ENCODE results near the gene SERPINA6. TPM values are rescaled to one million over a fixed set of nuclear protein-coding genes. Genes with fewer than 3 reads are reported as not detected.

SERPINA6 gene
- total RNA-seq, 1 donor from 2014 or later: not detected

DNA sequence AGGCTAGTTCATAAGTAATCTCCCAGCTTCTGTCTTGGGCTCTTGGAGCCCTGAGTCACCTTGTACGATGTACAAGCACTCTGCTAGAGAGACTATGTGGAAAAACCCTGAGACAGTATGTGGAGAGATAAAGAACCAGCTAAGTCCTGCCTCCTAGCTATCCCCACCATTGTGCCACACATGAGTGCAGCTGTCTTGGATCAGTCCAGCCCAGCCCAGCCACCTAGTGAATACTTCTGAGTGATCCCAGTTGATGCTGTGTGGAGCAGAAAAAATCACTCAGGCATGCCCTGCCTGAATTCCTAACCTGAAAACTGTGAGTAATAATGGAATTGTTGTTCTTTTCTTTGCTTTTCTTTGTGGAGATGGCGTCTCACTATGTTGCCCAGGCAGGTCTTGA, 5.1 kb upstream of the SERPINA6 start:
- Mint-ChIP-seq H3K4me1 (no peaks in the 10 kb centered on the region), H3K4me3 (no peak overlapping the region), H3K27ac (no peak overlapping the region), H3K9me3 (no peaks in the 10 kb centered on the region), H3K36me3 (ENCODE audit: low read depth) (no peaks in the 10 kb centered on the region), H3K27me3 (peaks cover 18% of the 10 kb centered on the region)
- peak; percentile 45 for DNase-seq
- intact Hi-C loops (cut with micrococcal nuclease): no loop called here

DNA sequence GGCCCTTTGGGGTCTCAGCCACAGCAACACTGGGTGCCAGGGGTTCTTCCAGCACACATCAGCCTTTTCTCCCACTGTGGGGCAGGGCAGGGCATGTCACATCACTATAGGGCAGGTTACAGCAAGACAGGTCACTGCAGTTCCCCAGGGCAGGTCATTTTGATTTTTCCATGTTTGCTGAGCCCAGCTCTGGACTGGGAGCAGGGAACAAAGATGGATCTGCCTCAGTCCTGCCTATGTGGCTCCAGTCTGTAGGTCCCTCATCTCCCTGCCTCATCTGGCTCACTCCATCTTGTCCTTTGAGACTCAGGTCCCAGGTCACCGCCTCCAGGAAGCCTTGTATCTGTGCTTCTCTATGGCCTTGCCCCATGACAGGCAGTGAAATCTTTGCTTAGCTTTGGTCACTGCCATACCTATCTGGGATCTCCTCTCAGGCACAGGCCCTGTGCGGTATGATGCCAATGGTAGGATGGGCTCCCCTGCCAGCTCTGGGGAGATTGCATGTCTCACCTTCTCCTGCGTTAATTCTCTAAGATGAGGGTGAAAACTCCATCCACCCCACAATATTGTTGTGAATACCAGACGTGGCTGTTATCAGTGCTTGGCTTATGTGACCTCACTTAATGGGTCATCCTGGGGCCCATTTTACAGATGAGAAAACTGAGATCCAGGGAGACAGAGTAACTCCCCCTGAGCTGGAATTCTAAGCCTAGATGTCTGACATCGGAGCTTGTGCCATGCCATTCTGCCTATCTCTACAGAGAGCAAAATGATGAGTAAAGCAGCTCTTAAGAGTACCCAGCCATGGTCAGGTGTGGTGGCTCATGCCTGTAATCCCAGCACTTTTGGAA, 1.5 kb downstream of the SERPINA6 start:
- Mint-ChIP-seq H3K4me1 (no peaks in the 10 kb centered on the region), H3K4me3 (no peak overlapping the region), H3K27me3 (peaks cover 5% of the 10 kb centered on the region), H3K27ac (no peak overlapping the region), H3K36me3 (ENCODE audit: low read depth) (no peaks in the 10 kb centered on the region), H3K9me3 (no peaks in the 10 kb centered on the region)
- DNase-seq: peak; percentile 49
- intact Hi-C loops (cut with micrococcal nuclease): no loop called here

DNA sequence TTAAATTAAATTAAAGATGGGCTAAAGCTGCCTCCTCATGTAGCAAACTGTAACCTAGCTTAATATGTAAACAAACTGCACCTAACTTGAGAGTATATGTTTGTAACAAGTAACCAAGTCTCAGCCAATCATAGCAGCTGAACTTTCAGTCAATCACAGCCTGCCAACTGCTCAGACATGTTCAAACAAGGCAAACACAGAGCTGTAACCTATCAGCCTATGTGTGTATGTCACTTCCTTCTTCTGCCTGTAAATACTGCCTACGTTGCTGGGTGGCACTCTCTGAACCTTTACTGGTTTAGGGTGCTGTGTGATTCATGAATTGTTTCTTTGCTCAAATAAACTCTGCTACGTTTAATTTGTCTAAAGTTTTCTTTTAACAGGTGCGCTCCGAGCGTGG, 2.9 kb downstream of the SERPINA6 start:
- peak; percentile 47 for DNase-seq
- Mint-ChIP-seq H3K4me1 (no peaks in the 10 kb centered on the region), H3K4me3 (no peak overlapping the region), H3K27ac (no peak overlapping the region), H3K27me3 (peaks cover 8% of the 10 kb centered on the region), H3K9me3 (no peaks in the 10 kb centered on the region), H3K36me3 (ENCODE audit: low read depth) (no peaks in the 10 kb centered on the region)
- intact Hi-C loops (cut with micrococcal nuclease): no loop called here

DNA sequence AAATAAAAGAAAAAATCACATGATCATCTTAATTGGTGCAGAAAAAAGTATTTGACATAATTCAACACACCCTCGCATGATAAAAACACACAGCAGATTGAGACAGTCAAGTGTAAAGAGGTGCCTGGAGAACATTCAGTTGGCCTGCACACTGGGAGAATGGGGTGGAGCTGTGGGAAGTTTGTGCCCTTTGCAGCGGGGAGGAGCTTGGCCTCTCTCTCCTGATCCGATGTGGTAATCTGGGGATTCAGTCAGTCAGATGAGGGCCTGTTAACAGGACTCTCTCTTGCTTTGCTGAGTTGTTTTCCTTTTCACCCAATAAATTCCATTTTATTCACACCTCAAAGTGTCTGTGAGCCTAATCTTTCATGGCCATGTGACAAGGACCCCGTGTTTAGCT, 5.9 kb downstream of the SERPINA6 start:
- H3K4me1 Mint-ChIP-seq: no peaks in the 10 kb centered on the region
- peaks cover 8% of the 10 kb centered on the region for H3K27me3 Mint-ChIP-seq
- H3K27ac Mint-ChIP-seq: no peak overlapping the region
- no peaks in the 10 kb centered on the region for H3K9me3 Mint-ChIP-seq
- no peaks in the 10 kb centered on the region for H3K36me3 Mint-ChIP-seq (ENCODE audit: low read depth)
- no peak for DNase-seq
- intact Hi-C loops (cut with micrococcal nuclease): no loop called here
- H3K4me3 Mint-ChIP-seq: no peak overlapping the region

DNA sequence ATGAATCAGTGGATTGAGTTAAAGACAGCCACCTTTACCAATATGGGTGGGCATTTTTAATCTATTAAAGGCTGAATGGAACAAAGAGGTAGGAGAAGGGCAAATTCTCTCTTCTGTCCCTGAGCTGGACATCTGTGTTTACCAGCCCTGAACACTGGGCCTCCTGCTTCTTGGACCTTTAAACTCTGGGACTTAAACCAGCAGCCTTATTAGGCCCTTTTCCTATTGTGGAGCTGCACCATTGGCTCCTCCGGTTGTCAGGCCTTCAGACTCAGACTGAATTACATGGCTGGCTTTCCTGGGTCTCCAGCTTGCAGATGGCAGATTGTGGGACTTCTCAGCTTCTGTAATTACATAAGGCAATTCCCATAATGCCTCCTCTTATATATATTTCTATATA, 6.4 kb downstream of the SERPINA6 start:
- intact Hi-C loops (cut with micrococcal nuclease): no loop called here
- Mint-ChIP-seq H3K36me3 (ENCODE audit: low read depth) (no peaks in the 10 kb centered on the region), H3K4me3 (no peak overlapping the region), H3K27ac (no peak overlapping the region), H3K9me3 (no peaks in the 10 kb centered on the region), H3K4me1 (no peaks in the 10 kb centered on the region), H3K27me3 (peaks cover 8% of the 10 kb centered on the region)
- no peak for DNase-seq

DNA sequence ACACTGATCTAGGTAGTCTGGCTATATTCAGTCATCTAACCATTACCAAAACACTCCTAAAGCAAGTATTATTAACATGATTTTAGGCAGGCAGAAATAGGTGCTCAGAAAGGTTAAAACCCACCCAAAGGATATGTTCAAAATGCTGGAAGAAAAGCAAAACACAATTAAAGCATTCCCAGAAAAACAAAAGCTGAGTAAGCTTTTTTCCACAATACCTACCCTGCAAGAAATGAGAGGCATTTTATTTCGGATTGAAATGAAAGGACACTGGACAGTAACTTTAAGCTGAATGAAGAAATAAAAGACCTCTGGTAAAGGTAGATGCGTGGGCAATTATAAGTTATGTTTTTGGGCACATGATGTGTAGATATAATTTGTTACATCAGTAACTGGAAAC, 8.2 kb downstream of the SERPINA6 start:
- no peak for DNase-seq
- H3K4me1 Mint-ChIP-seq: no peaks in the 10 kb centered on the region
- no peak overlapping the region for H3K27ac Mint-ChIP-seq
- no peaks in the 10 kb centered on the region for H3K36me3 Mint-ChIP-seq (ENCODE audit: low read depth)
- peaks cover 8% of the 10 kb centered on the region for H3K27me3 Mint-ChIP-seq
- intact Hi-C loops (cut with micrococcal nuclease): no loop called here
- H3K9me3 Mint-ChIP-seq: no peaks in the 10 kb centered on the region
- no peak overlapping the region for H3K4me3 Mint-ChIP-seq

DNA sequence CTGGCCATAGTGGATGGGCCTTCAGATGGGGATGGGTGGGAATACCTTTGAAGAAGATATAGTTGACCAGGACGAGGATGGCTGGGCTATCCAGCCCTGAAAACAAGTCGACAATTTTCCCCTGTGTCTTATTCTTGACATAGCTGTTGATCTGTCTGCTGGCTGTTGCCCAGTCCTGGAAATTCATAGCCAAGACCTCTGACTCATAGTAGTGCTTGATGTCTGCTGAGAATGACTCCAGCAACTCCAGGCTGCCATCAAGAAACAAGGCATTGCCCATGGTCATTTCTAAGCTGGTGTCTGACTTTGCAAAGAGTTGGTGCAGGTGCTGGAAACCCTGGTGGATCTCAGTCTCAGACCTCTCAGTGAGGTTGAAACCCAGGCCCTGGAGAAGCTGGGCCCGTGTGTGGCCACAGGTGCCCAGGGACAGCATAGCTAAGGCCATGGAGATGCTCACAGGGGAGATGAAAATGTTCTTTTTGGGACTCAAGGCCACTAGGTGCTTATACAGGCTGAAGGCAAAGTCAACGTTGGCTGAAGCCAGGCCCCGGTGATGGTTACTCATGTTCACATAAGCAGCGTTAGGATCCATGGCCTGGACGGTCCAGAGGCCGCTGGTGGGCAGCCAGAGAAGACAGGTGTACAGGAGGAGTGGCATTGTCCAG, 9.0 kb downstream of the SERPINA6 start:
- DNase-seq: peak; percentile 17
- H3K27ac Mint-ChIP-seq: no peak overlapping the region
- H3K36me3 Mint-ChIP-seq (ENCODE audit: low read depth): no peaks in the 10 kb centered on the region
- peaks cover 8% of the 10 kb centered on the region for H3K27me3 Mint-ChIP-seq
- intact Hi-C loops (cut with micrococcal nuclease): no loop called here
- H3K4me1 Mint-ChIP-seq: no peaks in the 10 kb centered on the region
- H3K9me3 Mint-ChIP-seq: peaks cover 1% of the 10 kb centered on the region
- H3K4me3 Mint-ChIP-seq: no peak overlapping the region

DNA sequence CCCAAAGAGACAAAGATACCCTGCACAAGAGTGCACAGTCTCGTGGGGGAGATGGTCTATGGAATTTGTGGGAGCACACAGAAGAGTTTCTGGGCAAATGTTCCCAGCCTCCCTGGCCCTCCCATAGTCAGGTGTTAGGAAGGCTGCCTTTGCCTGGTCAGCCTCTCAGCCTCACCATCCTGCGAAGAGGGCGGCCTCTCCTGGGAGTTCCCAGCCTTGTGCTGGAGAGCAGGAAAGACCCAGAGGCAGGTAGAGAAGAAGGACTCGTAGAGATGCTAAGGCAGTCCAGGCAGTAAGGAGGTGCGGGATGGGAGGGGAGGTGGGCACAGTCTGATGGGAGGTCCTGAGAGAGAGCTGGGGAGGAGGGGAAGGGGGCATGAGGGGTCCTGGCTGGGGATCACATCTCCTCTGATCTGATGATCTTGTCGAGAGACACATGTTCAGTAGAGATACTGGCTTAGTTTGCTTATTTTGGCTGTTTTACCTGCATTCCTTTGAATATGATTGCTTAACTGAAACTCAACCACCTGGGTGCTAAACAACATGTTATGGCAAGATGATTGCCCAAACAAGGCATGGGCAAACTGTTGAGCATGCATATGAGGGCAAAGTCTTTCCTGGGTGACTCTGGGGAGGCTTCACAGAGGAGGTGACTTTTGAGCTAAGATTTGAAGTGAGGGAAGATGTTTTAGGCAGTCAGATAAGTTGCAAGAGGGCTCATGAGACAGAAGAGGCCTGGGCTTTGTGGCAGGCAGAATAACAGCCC, 10.5 kb downstream of the SERPINA6 start:
- DNase-seq: peak; percentile 41
- H3K36me3 Mint-ChIP-seq (ENCODE audit: low read depth): no peaks in the 10 kb centered on the region
- H3K27ac Mint-ChIP-seq: no peak overlapping the region
- intact Hi-C loops (cut with micrococcal nuclease): no loop called here
- no peaks in the 10 kb centered on the region for H3K4me1 Mint-ChIP-seq
- H3K9me3 Mint-ChIP-seq: peaks cover 9% of the 10 kb centered on the region
- peaks cover 3% of the 10 kb centered on the region for H3K27me3 Mint-ChIP-seq
- no peak overlapping the region for H3K4me3 Mint-ChIP-seq

DNA sequence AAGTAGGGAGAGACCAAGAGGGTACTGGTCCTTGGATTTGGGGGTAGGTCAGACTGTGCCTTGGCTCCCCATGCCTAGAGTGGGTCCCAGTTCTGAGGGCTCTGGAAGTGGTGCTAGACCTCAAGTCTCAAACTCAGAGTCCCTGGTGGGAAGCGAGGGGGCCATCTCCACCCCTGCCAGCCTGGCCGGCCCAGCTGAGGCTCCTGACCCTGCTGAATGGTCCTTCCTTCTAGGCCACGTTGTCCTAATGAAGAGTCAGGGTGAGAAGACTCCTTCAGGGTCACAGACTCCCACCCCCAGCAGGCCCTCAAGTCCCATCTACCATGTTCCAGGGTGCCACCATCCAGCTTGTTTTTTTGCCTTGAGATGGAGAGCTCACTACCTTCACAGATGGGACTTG, 12.9 kb downstream of the SERPINA6 start:
- Mint-ChIP-seq H3K4me1 (no peaks in the 10 kb centered on the region), H3K27me3 (no peaks in the 10 kb centered on the region), H3K9me3 (peaks cover 13% of the 10 kb centered on the region), H3K4me3 (no peak overlapping the region), H3K36me3 (ENCODE audit: low read depth) (no peaks in the 10 kb centered on the region), H3K27ac (no peak overlapping the region)
- intact Hi-C loops (cut with micrococcal nuclease): no loop called here
- DNase-seq: no peak

DNA sequence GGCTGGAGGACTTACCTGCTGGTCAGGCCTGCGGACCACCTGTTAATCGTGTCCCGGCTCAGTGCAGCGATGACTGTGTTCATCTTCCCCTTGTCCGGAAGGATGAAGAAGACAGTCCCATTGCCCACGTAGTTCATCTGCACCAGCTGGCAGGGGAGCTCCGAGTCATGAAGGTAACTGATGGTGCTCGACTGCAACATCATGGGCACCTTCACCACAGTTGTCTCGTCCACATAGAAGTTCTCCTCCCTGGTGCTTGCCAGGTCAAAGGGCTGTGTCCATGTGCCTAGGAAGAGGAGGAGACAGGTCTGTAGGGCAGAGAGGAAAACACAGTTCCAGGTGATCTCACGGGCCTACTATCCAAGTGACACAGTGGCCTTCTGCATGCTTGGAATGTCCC, 13.4 kb downstream of the SERPINA6 start:
- no peaks in the 10 kb centered on the region for H3K27me3 Mint-ChIP-seq
- peaks cover 13% of the 10 kb centered on the region for H3K9me3 Mint-ChIP-seq
- no peak overlapping the region for H3K4me3 Mint-ChIP-seq
- H3K4me1 Mint-ChIP-seq: no peaks in the 10 kb centered on the region
- H3K36me3 Mint-ChIP-seq (ENCODE audit: low read depth): no peaks in the 10 kb centered on the region
- DNase-seq: no peak
- intact Hi-C loops (cut with micrococcal nuclease): loop anchor here (10.0 kb wide), 1 partner anchor 275 kb away; no protein-coding TSS in a partner anchor
- H3K27ac Mint-ChIP-seq: no peak overlapping the region

DNA sequence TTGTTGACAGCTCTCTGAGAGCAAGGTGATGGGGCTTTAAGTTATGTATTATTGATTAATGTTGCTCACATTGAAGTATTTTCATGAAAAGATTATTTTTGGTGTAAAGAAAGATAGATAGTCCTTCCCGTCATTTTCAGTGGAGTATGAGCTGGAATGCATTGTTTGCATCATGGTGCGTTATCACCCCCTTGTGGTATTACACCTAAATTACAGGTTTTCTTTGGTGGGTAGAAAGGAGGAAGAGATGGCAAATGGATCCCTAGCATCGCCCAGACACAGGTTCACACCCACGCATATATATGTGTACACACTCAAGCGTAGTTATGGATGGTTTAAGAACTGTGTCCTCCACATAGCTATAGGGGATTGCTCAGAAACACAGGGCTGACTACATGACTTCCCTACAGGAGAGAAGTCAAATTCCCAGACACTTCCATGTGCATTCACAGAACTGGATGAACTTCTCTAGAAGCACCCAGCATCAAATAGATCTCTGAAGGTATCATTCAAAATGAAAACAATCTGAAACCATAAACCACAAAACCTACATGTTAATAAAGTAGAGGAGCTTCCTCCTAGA, 15.6 kb downstream of the SERPINA6 start:
- no peak overlapping the region for H3K27ac Mint-ChIP-seq
- no peaks in the 10 kb centered on the region for H3K36me3 Mint-ChIP-seq (ENCODE audit: low read depth)
- no peaks in the 10 kb centered on the region for H3K27me3 Mint-ChIP-seq
- peaks cover 13% of the 10 kb centered on the region for H3K9me3 Mint-ChIP-seq
- intact Hi-C loops (cut with micrococcal nuclease): loop anchor here (10.0 kb wide), 1 partner anchor 273 kb away; no protein-coding TSS in a partner anchor
- no peak overlapping the region for H3K4me3 Mint-ChIP-seq
- DNase-seq: no peak
- H3K4me1 Mint-ChIP-seq: no peaks in the 10 kb centered on the region

DNA sequence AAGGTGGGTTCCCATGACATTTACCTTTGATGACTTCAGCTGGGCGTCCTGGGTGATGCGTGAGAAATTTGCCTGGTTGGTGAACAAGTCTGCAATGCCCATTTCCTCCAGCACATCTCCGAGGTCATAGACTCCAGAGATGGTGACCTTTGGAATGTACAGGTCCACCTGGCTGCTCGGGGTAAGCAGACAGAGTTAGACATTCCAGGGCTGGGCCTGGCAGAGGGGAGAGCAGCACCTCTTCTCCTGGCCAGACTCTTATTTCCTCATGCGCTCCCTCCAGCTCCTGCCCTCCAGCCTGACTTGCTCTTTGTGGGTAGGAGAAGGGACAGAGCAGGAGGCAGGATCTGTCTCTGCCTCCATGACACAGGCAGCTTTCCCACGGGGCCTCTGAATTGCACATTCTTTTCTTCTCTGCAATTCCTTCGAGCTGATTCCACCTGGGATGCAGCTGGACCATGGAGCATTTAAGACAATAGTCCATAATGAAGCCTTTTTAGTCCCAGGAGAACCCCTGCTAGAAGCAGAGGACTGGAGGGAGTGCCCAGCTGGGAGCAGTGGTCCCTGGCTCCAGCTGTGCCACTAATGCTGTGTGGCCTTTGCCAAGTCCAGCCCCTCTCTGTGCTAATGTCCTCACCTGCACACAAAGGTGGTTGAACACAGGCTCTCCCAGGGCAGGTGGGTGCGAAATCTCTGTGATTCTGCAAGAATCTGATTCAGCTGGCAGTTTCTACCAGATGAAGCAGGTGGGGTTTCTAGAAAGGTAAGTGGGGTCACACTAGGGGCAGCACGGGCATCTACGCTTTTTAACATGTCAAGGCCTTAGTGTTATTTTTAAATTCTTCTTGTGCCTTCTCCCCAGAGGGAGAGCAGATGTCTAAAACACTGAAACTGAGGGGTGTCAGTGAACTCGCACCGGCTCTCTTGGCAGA, 16.8 kb downstream of the SERPINA6 start:
- H3K27me3 Mint-ChIP-seq: no peaks in the 10 kb centered on the region
- intact Hi-C loops (cut with micrococcal nuclease): loop anchor here (10.0 kb wide), 1 partner anchor 272 kb away; no protein-coding TSS in a partner anchor

DNA sequence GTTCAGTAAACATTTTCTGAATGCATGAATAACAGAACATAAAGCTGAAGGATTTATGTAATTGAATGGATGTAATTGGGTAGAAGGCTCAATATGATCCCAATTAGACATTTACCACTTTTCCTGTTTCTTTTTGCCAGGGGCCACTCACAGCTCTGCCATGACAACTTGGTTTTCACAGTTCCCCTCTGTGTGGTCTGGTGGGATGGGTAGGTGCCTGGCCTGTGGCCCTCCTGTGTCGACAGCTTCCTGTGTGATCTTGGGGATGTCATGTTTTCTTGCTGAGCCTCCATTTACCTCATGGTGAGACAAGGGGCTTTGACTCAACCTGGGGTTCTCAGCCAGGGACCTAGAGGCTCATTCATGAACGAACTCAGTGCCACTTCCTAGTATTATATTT, 17.5 kb downstream of the SERPINA6 start:
- H3K27ac Mint-ChIP-seq: no peak overlapping the region
- no peaks in the 10 kb centered on the region for H3K36me3 Mint-ChIP-seq (ENCODE audit: low read depth)
- no peak for DNase-seq
- intact Hi-C loops (cut with micrococcal nuclease): loop anchor here (10.0 kb wide), 1 partner anchor 271 kb away; no protein-coding TSS in a partner anchor
- no peaks in the 10 kb centered on the region for H3K27me3 Mint-ChIP-seq
- H3K4me3 Mint-ChIP-seq: no peak overlapping the region
- peaks cover 13% of the 10 kb centered on the region for H3K9me3 Mint-ChIP-seq
- H3K4me1 Mint-ChIP-seq: no peaks in the 10 kb centered on the region

More for the DNA sequence above, 16.8 kb downstream of the SERPINA6 start:
- Mint-ChIP-seq H3K27ac (no peak overlapping the region), H3K4me1 (no peaks in the 10 kb centered on the region), H3K4me3 (no peak overlapping the region), H3K9me3 (peaks cover 13% of the 10 kb centered on the region), H3K36me3 (ENCODE audit: low read depth) (no peaks in the 10 kb centered on the region)
- no peak for DNase-seq

All from activated CD4-positive, alpha-beta T cell treated with anti-CD3 and anti-CD28 coated beads, Interleukin-2, amount 10 ng/mL, durations not matched to agents 24 days and 14 days (primary cell).